H9 (cell line): ENCODE results near the gene NEDD4L. TPM values are rescaled to one million over a fixed set of nuclear protein-coding genes. Genes with fewer than 3 reads are reported as not detected.

ENCODE experiments used
- DNase-seq: peaks from one replicate; pipeline ENCODE4 v3.0.0-alpha.2; 2017
- H2AFZ ChIP-seq: one replicate; pipeline ENCODE4 v1.6.1; 2013; ENCODE audit warnings: mild to moderate bottlenecking, low read length, control low read depth, moderate library complexity
- H2AK5ac ChIP-seq: 2 replicates; pipeline ENCODE4 v1.6.1; 2013; ENCODE audit warnings: low read length, control low read depth, mixed read lengths; ENCODE audit not compliant: insufficient read length
- H2BK120ac ChIP-seq: one replicate; pipeline ENCODE4 v1.6.1; 2013; ENCODE audit warnings: low read depth, mild to moderate bottlenecking, low read length, control low read depth, inconsistent platforms; ENCODE audit not compliant: poor library complexity, severe bottlenecking
- H2BK12ac ChIP-seq: 2 replicates; pipeline ENCODE4 v1.6.1; 2013; ENCODE audit warnings: low read length, control low read depth, mixed read lengths, low read depth; ENCODE audit not compliant: insufficient read length
- H2BK15ac ChIP-seq: 2 replicates; pipeline ENCODE4 v1.6.1; 2013; ENCODE audit warnings: low read depth, low read length, control low read depth
- H2BK20ac ChIP-seq: one replicate; pipeline ENCODE4 v1.6.1; 2013; ENCODE audit warnings: low read depth, mild to moderate bottlenecking, low read length, control low read depth, inconsistent platforms; ENCODE audit not compliant: poor library complexity, severe bottlenecking
- H2BK5ac ChIP-seq: 2 replicates; pipeline ENCODE4 v1.6.1; 2013; ENCODE audit warnings: low read length, control low read depth, mixed read lengths; ENCODE audit not compliant: insufficient read length
- H3K14ac ChIP-seq: 2 replicates; pipeline ENCODE4 v1.6.1; 2013; ENCODE audit warnings: low read length, control low read depth; ENCODE audit not compliant: insufficient read depth
- H3K18ac ChIP-seq: 2 replicates; pipeline ENCODE4 v1.6.1; 2013; ENCODE audit warnings: low read depth, mild to moderate bottlenecking, mixed read lengths, low read length, control low read depth; ENCODE audit not compliant: insufficient read length
- H3K23ac ChIP-seq: 2 replicates; pipeline ENCODE4 v1.6.1; 2013; ENCODE audit warnings: low read length, control low read depth, mixed read lengths, low read depth; ENCODE audit not compliant: insufficient read length
- H3K23me2 ChIP-seq: 2 replicates; pipeline ENCODE4 v1.6.1; 2013; ENCODE audit warnings: low read depth, mild to moderate bottlenecking, mixed read lengths, low read length, control low read depth; ENCODE audit not compliant: insufficient read length, poor library complexity, severe bottlenecking
- H3K27ac ChIP-seq: 2 replicates; pipeline ENCODE4 v1.5.1; 2013; ENCODE audit warnings: low read length, control low read depth, mixed read lengths, low read depth; ENCODE audit not compliant: insufficient read length
- H3K27me3 ChIP-seq: 2 replicates; pipeline ENCODE4 v1.6.1; 2013; ENCODE audit warnings: low read length, control low read depth, inconsistent platforms; ENCODE audit not compliant: insufficient read depth
- H3K4ac ChIP-seq: 2 replicates; pipeline ENCODE4 v1.6.1; 2013; ENCODE audit warnings: low read depth, mild to moderate bottlenecking, control low read depth, inconsistent platforms, low read length, moderate library complexity
- H3K4me1 ChIP-seq: 2 replicates; pipeline ENCODE4 v1.6.1; 2013; ENCODE audit warnings: low read length, control low read depth, inconsistent platforms; ENCODE audit not compliant: insufficient read depth
- H3K4me2 ChIP-seq: 2 replicates; pipeline ENCODE4 v1.6.1; 2013; ENCODE audit warnings: low read length, control low read depth, mixed read lengths; ENCODE audit not compliant: insufficient read length, insufficient read depth
- H3K56ac ChIP-seq: 2 replicates; pipeline ENCODE4 v1.6.1; 2013; ENCODE audit warnings: low read depth, mild to moderate bottlenecking, mixed read lengths, low read length, control low read depth; ENCODE audit not compliant: insufficient read length
- H3K79me1 ChIP-seq: 2 replicates; pipeline ENCODE4 v1.6.1; 2013; ENCODE audit warnings: low read depth, mild to moderate bottlenecking, moderate library complexity, low read length, control low read depth, inconsistent platforms; ENCODE audit not compliant: insufficient read depth, poor library complexity, severe bottlenecking
- H3K79me2 ChIP-seq: 2 replicates; pipeline ENCODE4 v1.6.1; 2013; ENCODE audit warnings: low read length, control low read depth, inconsistent platforms; ENCODE audit not compliant: insufficient read depth
- H3K9ac ChIP-seq: 2 replicates; pipeline ENCODE4 v1.6.1; 2013; ENCODE audit warnings: low read length, control low read depth, mixed read lengths; ENCODE audit not compliant: insufficient read length; ENCODE audit errors: extremely low read depth
- H3K9me3 ChIP-seq: one replicate; pipeline ENCODE4 v1.6.1; 2013; ENCODE audit warnings: low read depth, low read length, inconsistent platforms; ENCODE audit not compliant: control insufficient read depth
- H3T11ph ChIP-seq: one replicate; pipeline ENCODE4 v1.6.1; 2013; ENCODE audit warnings: mild to moderate bottlenecking, low read length, control low read depth, inconsistent platforms
- H4K20me1 ChIP-seq: one replicate; pipeline ENCODE4 v1.6.1; 2013; ENCODE audit not compliant: control insufficient read depth, insufficient read length, insufficient read depth
- H4K5ac ChIP-seq: 2 replicates; pipeline ENCODE4 v1.6.1; 2013; ENCODE audit warnings: low read depth, mild to moderate bottlenecking, mixed read lengths, low read length, control low read depth; ENCODE audit not compliant: insufficient read length
- H4K8ac ChIP-seq: replicated peaks from 2 replicates; pipeline ENCODE4 v1.6.1; 2013; ENCODE audit warnings: low read length, control low read depth, mixed read lengths, low read depth; ENCODE audit not compliant: insufficient read length
- H4K91ac ChIP-seq: 2 replicates; pipeline ENCODE4 v1.6.1; 2013; ENCODE audit warnings: low read depth, mild to moderate bottlenecking, moderate library complexity, mixed read lengths, low read length, control low read depth; ENCODE audit not compliant: insufficient read length
- H3K27ac Mint-ChIP-seq, 3 experiments: 2 replicates in 2 of 3; 3 replicates in 1 of 3; pipeline ENCODE4 v1.8.0; 2020 to 2021; ENCODE audit warnings: mixed read lengths in 3 of 3, mild to moderate bottlenecking in 1 of 3, moderate library complexity in 1 of 3
- H3K27me3 Mint-ChIP-seq: 2 replicates; pipeline ENCODE4 v1.8.0; 2021; ENCODE audit warnings: low read depth, mild to moderate bottlenecking, moderate library complexity, mixed read lengths
- H3K36me3 Mint-ChIP-seq, 3 experiments: 2 replicates in 2 of 3; 3 replicates in 1 of 3; pipeline ENCODE4 v1.8.0; 2020 to 2021; ENCODE audit warnings: low read depth in 3 of 3, mixed read lengths in 3 of 3; ENCODE audit not compliant: insufficient read depth in 1 of 3
- H3K4me1 Mint-ChIP-seq, 2 experiments: 2 replicates each; pipeline ENCODE4 v1.8.0; 2020; ENCODE audit warnings: mixed read lengths in 2 of 2
- H3K4me3 Mint-ChIP-seq, 2 experiments: 2 replicates in 1 of 2; 3 replicates in 1 of 2; pipeline ENCODE4 v1.8.0; 2020 to 2021; ENCODE audit warnings: mild to moderate bottlenecking in 2 of 2, mixed read lengths in 2 of 2, moderate library complexity in 1 of 2
- H3K9me3 Mint-ChIP-seq, 2 experiments: 2 replicates in 1 of 2; 3 replicates in 1 of 2; pipeline ENCODE4 v1.8.0; 2020; ENCODE audit warnings: mild to moderate bottlenecking in 2 of 2, mixed read lengths in 2 of 2, moderate library complexity in 1 of 2
- CTCF ChIP-seq: fragments of 200-600 bp; sonication (generic); conservative IDR thresholded peaks from 3 replicates; pipeline ENCODE4 v1.8.0; 2021; ENCODE audit warnings: antibody characterized with exemption, mild to moderate bottlenecking
- WGBS: extraction: QIAGEN DNeasy Blood & Tissue Kit; methylation state at CpG from one replicate; pipeline ENCODE4 v1.1.7; 2013; ENCODE audit warnings: missing lambda C conversion rate, low lambda C conversion rate, mixed read lengths; ENCODE audit not compliant: insufficient read length; ENCODE audit errors: extremely low coverage; 5-methylcytosine and 5-hydroxymethylcytosine counted together
- total RNA-seq: library from RNA; stranded (reverse); gene quantifications from 2 replicates; pipeline ENCODE4 v1.2.1, GENCODE V29; 2021

NEDD4L gene
- total RNA-seq, 1 experiment from 2014 or later = 76.3 TPM

- Histone ChIP-seq H4K20me1 (no peaks in the 10 kb centered on the region), H2BK15ac (no peak overlapping the region), H2BK5ac (no peak overlapping the region), H3K9me3 (no peaks in the 10 kb centered on the region), H2BK20ac (no peak overlapping the region), H2BK12ac (no peak overlapping the region), H2AFZ (no peak overlapping the region), H4K8ac (no peak overlapping the region), H3K79me1 (no peaks in the 10 kb centered on the region), H3K4ac (no peak overlapping the region), H2BK120ac (no peak overlapping the region), H3K4me2 (peak overlapping the region; percentile 58), H4K91ac (no peak overlapping the region), H3K18ac (no peak overlapping the region), H3T11ph (no peak overlapping the region), H2AK5ac (no peak overlapping the region), H3K23me2 (peaks cover 5% of the 10 kb centered on the region), H3K23ac (no peak overlapping the region), H3K79me2 (peaks cover 16% of the 10 kb centered on the region), H3K27me3 (no peaks in the 10 kb centered on the region), H3K4me1 (peaks cover 18% of the 10 kb centered on the region; the same call in 1 of the 2 replicates), H3K14ac (no peak overlapping the region), H3K27ac (no peak overlapping the region), H3K56ac (no peak overlapping the region), H3K9ac (no peak overlapping the region), H4K5ac (no peak overlapping the region)
- TF ChIP-seq CTCF = no peak
- Mint-ChIP-seq H3K9me3 (no peaks in the 10 kb centered on the region), H3K27ac (peak overlapping the region in 1 of 3 experiments; percentile 4; a peak in 1 of 7 replicates), H3K4me1 (peaks cover 48 to 54% of the 10 kb centered on the region in 2 experiments), H3K4me3 (peak overlapping the region; percentile 77 to 90), H3K27me3 (no peaks in the 10 kb centered on the region), H3K36me3 (no peaks in the 10 kb centered on the region)
- no peak for DNase-seq
- WGBS = no CpG with 5 or more reads among the region's 3 CpGs
Observed at GRCh38 chr18:58196164-58196563, 152.1 kb downstream of the NEDD4L start.
